Measurements from ENCODE around the gene HLF.

Gene HLF

GRCh38 chr17:55303008-55303493 is 38.3 kb downstream of the HLF start:
- DNase-seq (ENCODE audit: extremely low spot score, insufficient read length, low read depth) (no peak), FAIRE-seq (no peak)

DNA sequence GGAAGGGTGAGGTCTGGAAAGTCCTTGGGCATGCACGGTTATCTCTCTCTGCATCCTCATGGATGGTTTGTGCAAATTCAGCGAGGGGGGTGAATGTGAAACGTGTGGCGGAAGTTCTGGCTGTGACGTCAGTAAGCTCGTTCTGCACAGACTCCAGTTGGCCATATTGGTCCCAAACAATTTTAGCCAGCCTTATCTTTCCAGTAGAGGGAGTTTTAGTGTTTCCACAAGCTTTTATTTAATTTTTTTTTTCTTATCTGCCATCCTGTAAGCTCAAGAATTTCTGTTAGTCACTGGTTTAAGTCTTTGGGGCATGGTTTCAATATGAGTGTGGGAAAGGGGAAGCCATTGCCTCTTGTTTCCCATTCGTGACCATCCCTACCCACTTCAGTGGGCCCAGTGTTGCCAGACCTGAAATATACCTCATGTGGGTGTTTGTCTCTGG is 39.0 kb downstream of the HLF start:
- no peak for DNase-seq (ENCODE audit: extremely low spot score, insufficient read length, low read depth)
- FAIRE-seq = no peak

GRCh38 chr17:55304171-55304859 is 39.6 kb downstream of the HLF start:
- no peak for DNase-seq (ENCODE audit: extremely low spot score, insufficient read length, low read depth)
- no peak for FAIRE-seq

DNA sequence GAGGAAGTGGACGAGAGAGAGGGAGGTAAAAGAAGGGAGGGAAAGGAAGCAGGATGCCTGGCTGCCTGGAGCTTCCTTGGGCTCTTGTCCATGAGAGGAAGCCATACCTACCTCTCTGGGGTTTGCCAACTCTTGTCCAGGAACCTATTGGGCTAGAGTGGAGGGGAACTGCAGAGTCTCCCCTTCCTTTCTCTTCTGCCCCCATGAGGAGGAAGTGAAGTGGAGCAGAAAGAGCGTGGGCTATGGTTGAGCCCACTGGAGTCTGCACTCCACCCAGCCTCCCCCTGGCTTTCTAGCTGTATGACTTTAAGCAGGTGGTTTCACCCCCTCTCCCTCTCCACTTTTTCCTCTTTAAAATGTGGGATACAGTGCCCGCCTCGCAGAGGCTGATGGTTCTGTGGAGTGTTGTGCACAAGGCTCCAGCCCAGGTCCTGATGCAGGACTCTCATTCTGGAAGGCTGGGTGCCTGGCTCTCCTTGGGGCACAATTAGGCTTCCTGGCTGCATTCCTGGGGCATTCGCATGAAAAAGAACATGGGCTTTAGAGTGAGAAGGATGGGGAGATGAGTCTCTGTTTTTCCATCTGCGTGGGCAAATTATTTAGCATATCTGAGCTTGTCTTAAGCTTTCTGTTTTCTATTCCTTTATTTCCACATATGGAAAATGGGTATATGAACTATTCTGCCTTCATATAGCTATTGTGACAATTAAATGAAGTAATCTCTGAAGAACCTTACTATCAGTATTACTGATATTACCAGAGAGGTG is 40.7 kb downstream of the HLF start:
- DNase-seq (ENCODE audit: extremely low spot score, insufficient read length, low read depth) = no peak
- FAIRE-seq = no peak

DNA sequence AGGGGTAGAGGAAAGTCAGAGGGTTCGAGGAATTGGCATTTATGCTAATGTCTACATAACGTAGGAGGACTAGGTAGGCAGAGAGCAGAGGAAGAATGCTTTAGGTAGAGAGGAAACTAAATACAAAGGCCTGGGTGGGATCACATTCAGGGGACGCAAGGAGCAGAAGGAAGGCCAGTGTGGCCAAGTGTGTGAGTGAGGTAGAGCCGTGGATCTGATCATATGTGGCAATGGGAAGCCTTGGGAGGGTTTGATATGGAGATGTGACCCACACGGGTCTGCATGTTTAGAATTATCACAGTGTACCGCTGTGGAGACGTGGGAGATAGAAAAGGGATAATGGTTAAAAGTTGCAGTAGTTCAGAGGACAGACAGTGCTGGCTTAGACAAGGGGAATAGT is 43.1 kb downstream of the HLF start:
- DNase-seq (ENCODE audit: extremely low spot score, insufficient read length, low read depth) = no peak
- no peak for FAIRE-seq

DNA sequence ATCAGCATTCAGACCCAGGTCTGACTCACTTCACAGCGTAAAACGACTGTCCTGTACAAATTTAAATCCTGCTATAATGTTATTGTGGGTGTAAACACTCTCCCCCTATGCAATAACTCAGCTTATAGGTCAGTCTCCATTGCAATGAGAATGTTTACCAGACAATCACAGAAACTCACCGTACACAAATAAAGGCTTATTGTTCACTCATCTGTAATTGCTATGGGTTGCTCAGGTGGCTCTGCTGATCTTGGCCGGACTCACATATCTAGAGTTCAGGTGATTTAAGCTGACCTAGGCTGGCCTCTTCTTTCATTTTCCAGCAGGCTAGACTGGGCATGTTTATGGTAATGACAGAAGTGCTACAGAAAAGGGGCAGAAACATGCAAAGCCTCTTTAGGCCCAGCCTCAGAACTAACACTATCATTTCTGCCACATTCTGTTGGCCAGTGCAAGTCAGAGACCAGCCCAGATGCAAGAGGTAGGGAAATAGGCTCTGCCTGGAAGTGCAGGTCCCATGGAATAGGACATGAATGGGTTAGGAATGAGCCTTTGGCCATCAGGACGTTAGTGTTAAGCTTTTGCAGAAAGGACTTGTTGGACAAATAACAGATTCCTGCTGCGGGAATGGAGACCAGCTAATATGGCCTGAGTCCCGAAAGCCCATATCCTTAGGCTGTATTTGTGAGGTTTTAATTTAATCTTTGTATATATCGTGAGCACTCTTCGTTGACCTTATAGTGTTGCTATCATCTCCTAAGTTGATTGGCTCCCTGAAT is 44.0 kb downstream of the HLF start:
- DNase-seq (ENCODE audit: extremely low spot score, insufficient read length, low read depth) (no peak), FAIRE-seq (no peak)

DNA sequence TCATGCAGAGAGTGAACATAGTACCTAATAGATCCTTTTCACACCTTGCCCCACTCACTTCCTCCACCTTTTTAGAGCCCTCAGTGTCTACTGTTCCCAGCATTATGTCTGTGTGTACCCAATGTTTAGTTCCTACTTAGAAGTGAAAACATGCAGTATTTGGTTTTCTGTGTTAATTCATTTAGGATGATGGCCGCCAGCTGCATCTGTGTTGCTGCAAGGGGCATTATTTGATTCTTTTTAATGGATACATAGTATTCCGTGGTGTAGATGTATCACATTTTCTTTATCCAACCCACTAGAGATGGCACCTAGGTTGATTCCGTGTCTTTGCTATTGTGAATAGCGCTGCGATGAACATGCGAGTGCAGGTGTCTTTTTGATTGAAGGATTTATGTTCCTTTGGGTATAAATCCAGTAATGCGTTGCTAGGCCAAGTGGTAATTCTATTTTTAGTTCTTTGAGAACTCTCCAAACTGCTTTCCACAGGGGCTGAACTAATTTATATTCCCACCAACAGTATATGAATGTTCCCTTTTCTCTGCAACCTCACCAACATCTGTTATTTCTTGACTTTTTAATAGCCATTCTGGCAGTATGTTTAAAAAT is 47.1 kb downstream of the HLF start:
- no peak for FAIRE-seq
- DNase-seq (ENCODE audit: extremely low spot score, insufficient read length, low read depth) = no peak

- DNase-seq (ENCODE audit: extremely low spot score, insufficient read length, low read depth) (no peak), FAIRE-seq (no peak)
Measured at GRCh38 chr17:55312852-55313251, 48.1 kb downstream of the HLF start.

- FAIRE-seq (no peak), DNase-seq (ENCODE audit: extremely low spot score, insufficient read length, low read depth) (no peak)
Measured at GRCh38 chr17:55314061-55314783, 49.5 kb downstream of the HLF start.

DNA sequence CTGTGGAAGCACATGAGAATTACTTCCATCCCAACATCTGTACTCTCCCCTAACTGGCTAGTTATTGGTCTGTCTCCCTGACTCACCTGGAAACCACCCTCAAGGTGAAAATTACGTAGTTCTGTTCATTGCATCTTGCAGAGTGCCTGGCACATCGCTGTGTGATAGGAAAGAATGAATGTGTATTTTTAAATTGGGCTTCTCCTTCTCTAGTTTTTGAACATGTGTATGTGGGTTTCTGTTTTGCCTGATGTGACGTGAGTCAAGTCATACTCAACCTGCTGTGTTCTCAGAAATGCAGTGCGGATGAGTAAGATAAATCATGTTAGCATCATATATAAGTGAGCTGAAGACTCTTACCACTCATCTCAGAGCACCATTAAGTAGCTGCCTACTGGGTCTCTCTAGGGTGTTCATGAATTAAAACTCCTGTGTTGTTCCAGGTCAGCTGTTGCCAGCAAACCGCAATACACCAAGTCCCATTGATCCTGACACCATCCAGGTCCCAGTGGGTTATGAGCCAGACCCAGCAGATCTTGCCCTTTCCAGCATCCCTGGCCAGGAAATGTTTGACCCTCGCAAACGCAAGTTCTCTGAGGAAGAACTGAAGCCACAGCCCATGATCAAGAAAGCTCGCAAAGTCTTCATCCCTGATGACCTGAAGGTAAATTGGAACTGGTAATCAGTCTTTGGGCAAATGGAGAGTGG is 50.2 kb downstream of the HLF start:
- DNase-seq (ENCODE audit: extremely low spot score, insufficient read length, low read depth) = no peak
- no peak for FAIRE-seq

GRCh38 chr17:55316499-55316898 is 51.7 kb downstream of the HLF start:
- FAIRE-seq = no peak

DNA sequence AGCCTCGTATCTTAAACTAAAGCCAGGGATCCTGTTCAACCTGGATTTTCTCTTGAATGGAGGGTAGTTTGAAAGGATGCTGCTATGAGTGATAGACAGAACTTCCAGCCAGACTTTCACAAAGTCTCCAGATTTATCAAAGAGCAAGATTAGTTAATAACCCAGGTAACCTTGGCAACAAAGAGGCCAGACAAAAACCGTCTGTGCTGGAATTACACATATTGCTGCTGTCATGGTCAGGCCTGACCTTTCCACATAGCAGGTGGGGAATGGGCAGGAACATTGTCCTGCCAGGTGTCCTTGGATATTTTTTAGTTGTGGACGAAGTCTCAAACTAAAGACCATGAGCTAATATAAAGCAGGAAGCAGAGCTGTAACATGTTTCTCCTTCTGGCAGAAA is 52.5 kb downstream of the HLF start:
- DNase-seq (ENCODE audit: extremely low spot score, insufficient read length, low read depth) (no peak), FAIRE-seq (no peak)

More at GRCh38 chr17:55316499-55316898, 51.7 kb downstream of the HLF start:
- no peak for DNase-seq (ENCODE audit: extremely low spot score, insufficient read length, low read depth)

DNA sequence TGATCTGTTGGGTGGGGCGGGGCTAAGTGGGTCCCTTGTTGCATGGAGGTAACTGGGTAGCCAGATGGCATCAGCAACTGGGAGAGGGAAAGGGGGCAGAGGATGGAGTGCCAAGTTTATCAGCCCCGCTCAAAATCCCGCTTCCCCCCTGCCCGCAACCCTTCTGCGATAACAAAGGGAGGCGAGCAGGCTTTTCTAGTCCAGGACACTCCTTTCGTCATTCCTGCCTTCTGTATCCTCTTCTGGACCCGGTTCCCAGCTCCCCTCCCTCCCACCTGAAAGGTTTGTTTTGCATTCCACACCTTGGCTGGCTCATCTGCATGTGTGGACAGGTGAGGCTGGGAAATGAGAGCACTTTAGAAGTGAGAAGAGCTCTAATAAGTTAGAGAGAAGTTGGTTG is 53.3 kb downstream of the HLF start:
- DNase-seq (ENCODE audit: extremely low spot score, insufficient read length, low read depth) = no peak
- FAIRE-seq = no peak

- no peak for DNase-seq (ENCODE audit: extremely low spot score, insufficient read length, low read depth)
- FAIRE-seq = no peak
Measured at GRCh38 chr17:55318715-55319487, 54.1 kb downstream of the HLF start.

DNA sequence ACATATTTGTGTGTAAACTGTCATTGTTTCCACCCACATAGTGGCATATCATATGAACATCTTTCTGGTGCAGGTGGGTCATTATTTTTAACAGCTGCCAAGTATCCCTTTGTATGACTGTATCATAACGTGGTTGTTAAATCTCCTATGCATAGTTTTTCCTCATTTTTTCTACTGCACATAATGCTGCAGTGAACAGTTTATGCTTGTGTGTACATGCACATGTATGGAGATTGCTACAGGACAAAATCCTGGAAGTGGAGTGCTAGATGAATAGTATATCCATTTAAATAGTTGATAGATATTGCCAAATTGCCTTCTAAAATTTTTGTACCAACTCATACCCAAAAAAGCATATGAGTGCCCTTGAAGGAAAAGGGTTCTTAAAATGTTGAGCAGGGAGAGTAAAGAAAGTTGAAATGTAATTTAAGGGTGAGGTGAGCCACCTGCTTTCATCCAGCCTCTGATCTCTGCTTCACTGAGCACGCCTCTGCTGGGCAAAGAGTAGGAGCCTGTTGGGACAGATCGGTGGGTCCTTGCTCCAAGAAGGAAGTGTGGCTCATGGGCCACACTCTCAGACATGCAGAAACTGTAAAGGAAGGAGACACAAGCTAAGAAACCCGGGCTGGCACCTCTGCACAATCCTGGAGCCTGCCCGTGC is 55.3 kb downstream of the HLF start:
- FAIRE-seq (no peak), DNase-seq (ENCODE audit: extremely low spot score, insufficient read length, low read depth) (no peak)

- FAIRE-seq (no peak), DNase-seq (ENCODE audit: extremely low spot score, insufficient read length, low read depth) (no peak)
Measured at GRCh38 chr17:55320594-55321426, 56.0 kb downstream of the HLF start.

DNA sequence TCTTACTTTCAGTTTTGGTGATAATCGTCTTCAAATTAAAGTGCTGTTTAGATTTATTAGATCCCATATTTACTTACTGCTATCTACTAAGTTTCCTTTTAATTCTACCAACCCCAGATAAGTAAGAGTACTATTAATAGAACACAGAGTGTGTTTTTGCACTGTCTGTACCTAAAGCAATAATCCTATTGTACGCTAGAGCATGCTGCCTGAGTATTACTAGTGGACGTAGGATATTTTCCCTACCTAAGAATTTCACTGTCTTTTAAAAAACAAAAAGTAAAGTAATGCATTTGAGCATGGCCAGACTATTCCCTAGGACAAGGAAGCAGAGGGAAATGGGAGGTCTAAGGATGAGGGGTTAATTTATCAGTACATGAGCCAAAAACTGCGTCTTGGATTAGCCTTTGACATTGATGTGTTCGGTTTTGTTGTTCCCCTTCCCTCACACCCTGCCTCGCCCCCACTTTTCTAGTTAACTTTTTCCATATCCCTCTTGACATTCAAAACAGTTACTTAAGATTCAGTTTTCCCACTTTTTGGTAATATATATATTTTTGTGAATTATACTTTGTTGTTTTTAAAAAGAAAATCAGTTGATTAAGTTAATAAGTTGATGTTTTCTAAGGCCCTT is 56.8 kb downstream of the HLF start:
- DNase-seq (ENCODE audit: extremely low spot score, insufficient read length, low read depth) (no peak), FAIRE-seq (no peak)

Data from GM18507 (cell line).